HFFc6 (cell line): ENCODE data around the gene OTUB1. TPM values are rescaled to one million over a fixed set of nuclear protein-coding genes. Genes with fewer than 3 reads are reported as not detected.
"Not testable (repeated sequence)": the region's sequence is repeated elsewhere in the genome, so short reads cannot be mapped to it uniquely, and the experiment has no call there.

ENCODE experiments used
- DNase-seq: peaks from one replicate; pipeline ENCODE4 v3.0.0-alpha.2; 2018
- H3K27ac Mint-ChIP-seq: 2 replicates; pipeline ENCODE4 v1.8.0; 2020; ENCODE audit warnings: mild to moderate bottlenecking, mixed read lengths
- H3K27me3 Mint-ChIP-seq: 2 replicates; pipeline ENCODE4 v1.8.0; 2021; ENCODE audit warnings: mild to moderate bottlenecking, moderate library complexity, mixed read lengths; ENCODE audit not compliant: insufficient read depth
- H3K36me3 Mint-ChIP-seq: 2 replicates; pipeline ENCODE4 v1.8.0; 2021; ENCODE audit warnings: low read depth, mixed read lengths
- H3K4me1 Mint-ChIP-seq: 2 replicates; pipeline ENCODE4 v1.8.0; 2020; ENCODE audit warnings: low read depth, mixed read lengths
- H3K4me3 Mint-ChIP-seq: 2 replicates; pipeline ENCODE4 v1.8.0; 2020; ENCODE audit warnings: mild to moderate bottlenecking, moderate library complexity, mixed read lengths
- H3K9me3 Mint-ChIP-seq: 2 replicates; pipeline ENCODE4 v1.8.0; 2020; ENCODE audit warnings: mild to moderate bottlenecking, mixed read lengths
- total RNA-seq, 6 experiments: library from RNA; stranded (reverse); fragmentation: NEBNext Ultra II Directional; extraction: Animal tissue kit (Norgen Biotek cat#: 25700); gene quantifications; 2 replicates in 1 of 6; 3 replicates in 5 of 6; pipeline ENCODE4 v1.2.3, GENCODE V29; 2021
- TF ChIP-seq, protein P1 (sequence below): fragments of 200-600 bp; sonication (generic); IDR thresholded peaks from 2 replicates; pipeline ENCODE4 v1.5.0; 2021; ENCODE audit warnings: antibody characterized with exemption, mild to moderate bottlenecking

The OTUB1 gene
- total RNA-seq, 6 experiments from 2014 or later = 84.4 to 98.2 (median 90.9) TPM

DNA sequence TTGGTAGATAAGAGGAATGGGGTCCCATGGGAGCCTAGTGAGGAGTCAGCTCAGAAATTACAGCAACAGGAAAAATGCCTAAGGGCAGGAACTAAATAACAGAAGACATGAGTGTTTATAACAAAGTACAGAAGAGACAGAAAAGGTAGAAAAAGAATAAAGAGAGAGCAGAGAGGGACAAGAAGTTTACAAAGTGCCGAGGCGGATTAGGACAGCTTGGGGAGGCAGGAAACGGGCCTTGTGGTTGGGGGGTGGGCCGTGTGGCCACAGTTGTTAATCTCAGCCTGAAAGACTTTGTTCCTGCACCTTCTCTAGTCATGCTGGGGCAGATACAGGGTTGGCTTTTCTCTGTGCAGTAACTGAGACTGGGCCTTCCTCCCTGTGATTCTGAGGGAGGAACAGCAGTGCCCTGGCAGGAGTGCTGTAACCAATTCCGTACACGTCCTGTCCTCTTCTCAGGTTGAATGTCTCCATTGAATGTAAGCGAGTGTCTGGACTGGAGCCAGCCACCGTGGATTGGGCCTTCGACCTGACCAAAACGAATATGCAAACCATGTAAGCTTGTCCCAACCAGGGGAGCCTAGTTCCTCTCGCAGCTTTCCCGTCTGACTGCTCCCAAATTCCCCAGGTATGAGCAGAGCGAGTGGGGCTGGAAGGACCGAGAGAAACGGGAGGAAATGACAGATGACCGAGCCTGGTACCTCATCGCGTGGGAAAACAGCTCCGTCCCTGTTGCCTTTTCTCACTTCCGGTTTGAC is 34.3 kb upstream of the OTUB1 start:
- H3K9me3 Mint-ChIP-seq = no peaks in the 10 kb centered on the region

DNA sequence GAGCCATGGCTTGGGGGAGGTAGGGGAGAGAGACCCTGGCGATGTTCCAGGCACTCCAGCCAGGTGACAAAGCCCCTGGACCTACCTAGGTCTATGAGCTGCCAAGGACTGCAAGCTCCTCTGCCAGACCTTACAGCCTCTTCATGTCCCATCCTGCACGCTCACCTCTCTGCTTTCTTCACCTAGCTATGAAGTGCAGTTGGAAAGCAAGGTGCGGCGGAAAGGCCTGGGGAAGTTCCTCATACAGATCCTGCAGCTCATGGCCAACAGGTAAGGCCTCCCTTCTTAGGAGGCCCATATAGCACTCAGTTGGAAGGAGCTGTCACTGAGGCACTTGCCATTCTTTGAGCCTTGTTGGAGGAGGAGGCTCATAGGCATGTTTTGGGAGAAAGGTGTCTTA is 33.7 kb upstream of the OTUB1 start:
- H3K27me3 Mint-ChIP-seq = no peaks in the 10 kb centered on the region; the same call in 1 of the 2 replicates
- TF ChIP-seq, protein P1, sequence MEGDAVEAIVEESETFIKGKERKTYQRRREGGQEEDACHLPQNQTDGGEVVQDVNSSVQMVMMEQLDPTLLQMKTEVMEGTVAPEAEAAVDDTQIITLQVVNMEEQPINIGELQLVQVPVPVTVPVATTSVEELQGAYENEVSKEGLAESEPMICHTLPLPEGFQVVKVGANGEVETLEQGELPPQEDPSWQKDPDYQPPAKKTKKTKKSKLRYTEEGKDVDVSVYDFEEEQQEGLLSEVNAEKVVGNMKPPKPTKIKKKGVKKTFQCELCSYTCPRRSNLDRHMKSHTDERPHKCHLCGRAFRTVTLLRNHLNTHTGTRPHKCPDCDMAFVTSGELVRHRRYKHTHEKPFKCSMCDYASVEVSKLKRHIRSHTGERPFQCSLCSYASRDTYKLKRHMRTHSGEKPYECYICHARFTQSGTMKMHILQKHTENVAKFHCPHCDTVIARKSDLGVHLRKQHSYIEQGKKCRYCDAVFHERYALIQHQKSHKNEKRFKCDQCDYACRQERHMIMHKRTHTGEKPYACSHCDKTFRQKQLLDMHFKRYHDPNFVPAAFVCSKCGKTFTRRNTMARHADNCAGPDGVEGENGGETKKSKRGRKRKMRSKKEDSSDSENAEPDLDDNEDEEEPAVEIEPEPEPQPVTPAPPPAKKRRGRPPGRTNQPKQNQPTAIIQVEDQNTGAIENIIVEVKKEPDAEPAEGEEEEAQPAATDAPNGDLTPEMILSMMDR = no peak
- DNase-seq = no peak
- peaks cover 4% of the 10 kb centered on the region; the same call in 1 of the 2 replicates for H3K36me3 Mint-ChIP-seq
- H3K4me3 Mint-ChIP-seq = no peak overlapping the region
- H3K4me1 Mint-ChIP-seq = no peaks in the 10 kb centered on the region
- H3K9me3 Mint-ChIP-seq = no peaks in the 10 kb centered on the region
- no peak overlapping the region for H3K27ac Mint-ChIP-seq

More for the DNA sequence above, 34.3 kb upstream of the OTUB1 start:
- Mint-ChIP-seq H3K4me3 (no peak overlapping the region), H3K27me3 (no peaks in the 10 kb centered on the region; the same call in 1 of the 2 replicates), H3K27ac (no peak overlapping the region; the same call in 1 of the 2 replicates), H3K36me3 (peaks cover 4% of the 10 kb centered on the region; the same call in 1 of the 2 replicates), H3K4me1 (no peaks in the 10 kb centered on the region)
- DNase-seq = no peak
- TF ChIP-seq, protein P1 = no peak

DNA sequence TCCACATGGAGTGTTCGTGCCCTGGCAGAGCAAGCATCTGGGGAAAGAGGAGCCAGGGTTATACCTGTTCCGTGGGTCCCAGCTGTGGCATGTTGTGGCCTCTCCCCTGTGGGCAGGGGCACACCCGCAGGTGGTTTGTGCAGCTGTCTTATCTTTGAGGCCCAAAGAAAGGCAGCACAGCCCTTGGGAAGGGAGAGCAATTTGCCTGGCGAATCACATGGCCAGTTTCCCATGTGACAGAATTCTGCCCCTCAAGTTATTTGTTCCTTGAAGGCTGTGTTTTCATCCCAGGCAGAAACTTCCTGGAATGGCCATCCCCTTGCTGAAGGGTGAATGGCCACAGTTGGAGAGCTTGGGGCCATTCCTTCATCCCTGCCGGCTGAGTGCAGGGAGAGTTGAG is 28.2 kb upstream of the OTUB1 start:
- peaks cover 4% of the 10 kb centered on the region; the same call in 1 of the 2 replicates for H3K36me3 Mint-ChIP-seq
- H3K4me1 Mint-ChIP-seq = peaks cover 7% of the 10 kb centered on the region
- H3K9me3 Mint-ChIP-seq = no peaks in the 10 kb centered on the region
- no peaks in the 10 kb centered on the region for H3K27me3 Mint-ChIP-seq
- DNase-seq = no peak
- TF ChIP-seq, protein P1 = no peak
- no peak overlapping the region for H3K27ac Mint-ChIP-seq
- H3K4me3 Mint-ChIP-seq = no peak overlapping the region

GRCh38 chr11:63961608-63962412 is 24.4 kb upstream of the OTUB1 start:
- Mint-ChIP-seq H3K36me3 (no peaks in the 10 kb centered on the region), H3K27ac (peak overlapping the region; percentile 73), H3K4me1 (peaks cover 7% of the 10 kb centered on the region), H3K9me3 (no peaks in the 10 kb centered on the region), H3K4me3 (no peak overlapping the region), H3K27me3 (no peaks in the 10 kb centered on the region)
- DNase-seq = peak; percentile 13
- TF ChIP-seq, protein P1 = no peak

- H3K4me3 Mint-ChIP-seq, H3K27me3 Mint-ChIP-seq, H3K36me3 Mint-ChIP-seq, H3K9me3 Mint-ChIP-seq, DNase-seq, H3K4me1 Mint-ChIP-seq, H3K27ac Mint-ChIP-seq: not testable (repeated sequence)
Measured at GRCh38 chr11:63963895-63964294, 22.3 kb upstream of the OTUB1 start.

GRCh38 chr11:63966444-63966843 is 19.8 kb upstream of the OTUB1 start:
- no peak overlapping the region for H3K27ac Mint-ChIP-seq
- H3K36me3 Mint-ChIP-seq = no peaks in the 10 kb centered on the region
- TF ChIP-seq, protein P1 = no peak
- H3K27me3 Mint-ChIP-seq = no peaks in the 10 kb centered on the region; the same call in 1 of the 2 replicates
- H3K4me1 Mint-ChIP-seq = peaks cover 7% of the 10 kb centered on the region
- no peaks in the 10 kb centered on the region for H3K9me3 Mint-ChIP-seq
- no peak overlapping the region for H3K4me3 Mint-ChIP-seq
- no peak for DNase-seq
